ENCODE data around the gene LZTS2. TPM values are rescaled to one million over a fixed set of nuclear protein-coding genes. Genes with fewer than 3 reads are reported as not detected.

The LZTS2 gene
- total and polyA plus RNA-seq, 2 of the 4 experiments (the other 2 are of a cell fraction), result 19.2 to 101 TPM

DNA sequence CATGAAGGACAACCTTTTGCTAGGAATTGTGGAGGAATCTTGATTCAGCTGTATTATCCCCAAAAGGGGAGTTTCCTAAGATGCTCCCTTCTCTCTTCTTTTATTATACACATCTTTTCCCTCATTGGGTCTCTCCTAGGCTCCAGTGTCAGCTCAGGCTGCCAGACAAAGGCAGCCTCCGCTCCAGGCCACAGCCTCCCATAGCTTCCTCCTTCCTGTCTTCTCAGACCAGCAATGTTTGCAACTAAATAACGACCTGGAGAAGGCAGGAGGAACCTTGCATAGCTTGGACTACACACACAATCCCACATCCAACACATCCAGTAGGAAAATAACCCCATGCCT is 43.7 kb downstream of the LZTS2 start:
- Histone ChIP-seq H3K4me3 (ENCODE audit: insufficient read depth, low read depth, low read length) (peak overlapping the region; percentile 41), H3K36me3 (ENCODE audit: control insufficient read depth, insufficient read depth, low read length) (peaks cover 13% of the 10 kb centered on the region), H2BK20ac (ENCODE audit: low read depth, low read length) (peak overlapping the region; percentile 33; the same call in 1 of the 2 replicates), H2AFZ (replicated peaks; ENCODE audit: low read length, poor library complexity) (peak overlapping the region; percentile 94), H3K4me1 (ENCODE audit: control insufficient read depth, insufficient read depth, low read length) (peaks cover 11% of the 10 kb centered on the region), H2BK15ac (ENCODE audit: low read depth, low read length) (peak overlapping the region; percentile 32; the same call in 1 of the 3 replicates), H3K79me1 (ENCODE audit: low read depth in 1 of 2, low read length in 2 of 2) (peaks cover 2 to 8% of the 10 kb centered on the region in 2 experiments; a peak in 1 of 4 replicates), H2AK9ac (replicated peaks; ENCODE audit: low read depth, low read length, poor library complexity) (peak overlapping the region; percentile 21), H3K9me3 (ENCODE audit: control insufficient read depth, insufficient read depth, low read length) (no peaks in the 10 kb centered on the region), H3K56ac (ENCODE audit: extremely low read depth, insufficient read depth, low read length) (peak overlapping the region; percentile 79), H3K9ac (ENCODE audit: low read depth, low read length) (peak overlapping the region; percentile 57), H4K91ac (ENCODE audit: insufficient read depth, low read depth, low read length) (peak overlapping the region; percentile 90), H2BK5ac (ENCODE audit: low read depth, low read length, poor library complexity, severe bottlenecking) (peak overlapping the region; percentile 75), H3K9me1 (ENCODE audit: insufficient read depth, low read length) (peaks cover 8% of the 10 kb centered on the region; the same call in 1 of the 2 replicates), H3K14ac (replicated peaks; ENCODE audit: low read depth, low read length) (peak overlapping the region; percentile 97), H4K5ac (ENCODE audit: low read depth, low read length) (peak overlapping the region; percentile 27), H4K8ac (ENCODE audit: low read depth in 2 of 2, low read length in 2 of 2) (peak overlapping the region; percentile 86 to 96), H2AK5ac (ENCODE audit: low read depth, low read length) (peak overlapping the region; percentile 81), H3K27me3 (ENCODE audit: control insufficient read depth, insufficient read depth, low read length) (peaks cover 2% of the 10 kb centered on the region; the same call in 1 of the 2 replicates), H4K20me1 (ENCODE audit: insufficient read depth, low read length) (no peaks in the 10 kb centered on the region), H3K4me2 (ENCODE audit: low read depth, low read length) (peak overlapping the region; percentile 74), H2BK120ac (ENCODE audit: low read depth, low read length) (peak overlapping the region; percentile 89), H3K4ac (ENCODE audit: low read depth, low read length) (peak overlapping the region; percentile 93), H3K18ac (ENCODE audit: low read depth, low read length) (peak overlapping the region; percentile 44), H3K23ac (ENCODE audit: low read depth, low read length) (peak overlapping the region; percentile 77; the same call in 1 of the 2 replicates), H3K27ac (ENCODE audit: insufficient read depth, low read length) (peak overlapping the region; percentile 72)
- ATAC-seq (ENCODE audit: low read depth), result no peak
- ChIA-PET POLR2A (ENCODE audit: unreplicated experiment) (interaction anchor here (0.8 to 1.2 kb wide), 3 partner anchors 11 to 20 kb away, joined by 3 to 6 read pairs (median 4); partner anchors contain the start of gene KAZALD1), CTCF (interaction anchor here (0.8 to 2.1 kb wide), 6 partner anchors 17 to 99 kb away, joined by 3 to 7 read pairs (median 6); no protein-coding TSS in a partner anchor)
- no TSS peak for BruUV-seq (replicated peaks)
- WGBS, 2 experiments (ENCODE audit: extremely low coverage in 2 of 2, insufficient read length in 1 of 2), result no CpG with 5 or more reads among the region's 2 CpGs
- in situ Hi-C loops (cut with MboI; ENCODE audit: low sequenced_read_pairs), result no loop called here
- TF ChIP-seq CEBPB (IDR thresholded peaks at IDR 0.05; ENCODE audit: low read depth, low read length) (no peak), MAZ (IDR thresholded peaks at IDR 0.05; ENCODE audit: borderline replicate concordance, low read depth, low read length) (no peak), RAD21 (IDR thresholded peaks at IDR 0.05; ENCODE audit: low read length) (no peak)
- dilution Hi-C loops (cut with HindIII; ENCODE audit: low sequenced_read_pairs, unreplicated experiment), result no loop called here
- DNase-seq, result no peak
- intact Hi-C loops (cut with micrococcal nuclease), result no loop called here

Data from IMR-90 (cell line).